ENCODE data around the gene ANAPC5.

DNA sequence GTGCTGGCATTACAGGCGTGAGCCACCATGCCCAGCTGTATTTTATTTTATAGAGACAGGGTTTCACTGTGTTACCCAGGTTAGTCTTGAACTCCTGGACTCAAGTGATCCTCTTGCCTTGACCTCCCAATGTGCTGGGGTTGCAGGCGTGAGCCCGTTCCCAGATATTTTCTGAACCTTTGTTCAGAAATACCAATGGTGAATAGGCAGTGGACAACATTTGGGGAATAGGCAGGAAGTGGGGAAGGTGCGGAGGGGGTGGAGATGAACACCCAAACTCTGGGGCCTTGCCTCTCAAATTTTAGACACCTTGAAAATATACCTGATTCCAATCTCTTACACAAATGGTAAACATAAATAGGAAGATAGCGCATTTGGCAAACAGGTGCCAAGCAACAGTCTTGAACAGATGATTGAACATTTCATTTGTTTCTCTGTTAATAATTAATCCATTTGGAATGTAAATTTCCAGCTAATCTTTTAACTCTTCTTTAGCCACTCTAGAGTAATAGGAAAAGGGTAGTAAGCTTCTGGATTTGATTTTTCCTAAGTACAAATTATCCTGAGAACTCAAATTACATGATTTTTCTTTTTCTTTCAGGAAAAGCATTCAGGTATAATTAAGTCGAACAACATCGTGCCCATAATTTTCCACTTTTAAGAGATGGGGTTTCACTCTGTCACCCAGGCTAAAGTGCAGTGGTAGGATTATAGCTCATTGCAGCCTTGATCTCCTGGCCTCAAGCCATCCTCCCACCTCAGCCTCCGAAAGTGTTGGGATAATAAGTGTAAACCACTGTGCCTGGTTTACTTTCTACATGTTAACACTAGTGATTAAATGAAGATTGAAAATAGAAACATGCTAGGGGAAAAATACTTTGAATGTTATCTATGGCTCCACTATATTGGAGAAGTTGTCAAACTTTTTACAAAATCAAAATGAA is 24.8 kb upstream of the ANAPC5 start:
- TF ChIP-seq CTCF (IDR thresholded peaks at IDR 0.05) = no peak
- TF ChIP-seq POLR2A (IDR thresholded peaks at IDR 0.05; ENCODE audit: low read depth) = no peak

All from esophagus muscularis mucosa (tissue), 3 donors.